Nephron progenitor cell (in vitro differentiated cells): ENCODE measurements around the gene SYT11.
A peak's percentile ranks its signal among the peaks of the same experiment; 100 is the strongest.

Experiments used
- DNase-seq: peaks from one replicate; pipeline ENCODE4 v3.0.0; 2021
- H3K27ac Mint-ChIP-seq: 2 replicates; pipeline ENCODE4 v1.8.0; 2021; ENCODE audit warnings: mild to moderate bottlenecking, moderate library complexity, mixed read lengths
- H3K27me3 Mint-ChIP-seq: 2 replicates; pipeline ENCODE4 v1.8.0; 2021; ENCODE audit warnings: mild to moderate bottlenecking, low read depth, mixed read lengths; ENCODE audit not compliant: poor library complexity
- H3K36me3 Mint-ChIP-seq: 2 replicates; pipeline ENCODE4 v1.8.0; 2021; ENCODE audit warnings: low read depth, mixed read lengths
- H3K4me1 Mint-ChIP-seq: 2 replicates; pipeline ENCODE4 v1.8.0; 2021; ENCODE audit warnings: mixed read lengths
- H3K4me3 Mint-ChIP-seq: 2 replicates; pipeline ENCODE4 v1.8.0; 2021; ENCODE audit warnings: mild to moderate bottlenecking, moderate library complexity, mixed read lengths
- H3K9me3 Mint-ChIP-seq: 2 replicates; pipeline ENCODE4 v1.8.0; 2021; ENCODE audit warnings: mild to moderate bottlenecking, moderate library complexity, mixed read lengths
- TF ChIP-seq, protein P1 (sequence below): fragments of 200-600 bp; sonication (generic); IDR thresholded peaks from 2 replicates; pipeline ENCODE4 v1.5.0; 2021; ENCODE audit warnings: antibody characterized with exemption

SYT11 gene, protein sequence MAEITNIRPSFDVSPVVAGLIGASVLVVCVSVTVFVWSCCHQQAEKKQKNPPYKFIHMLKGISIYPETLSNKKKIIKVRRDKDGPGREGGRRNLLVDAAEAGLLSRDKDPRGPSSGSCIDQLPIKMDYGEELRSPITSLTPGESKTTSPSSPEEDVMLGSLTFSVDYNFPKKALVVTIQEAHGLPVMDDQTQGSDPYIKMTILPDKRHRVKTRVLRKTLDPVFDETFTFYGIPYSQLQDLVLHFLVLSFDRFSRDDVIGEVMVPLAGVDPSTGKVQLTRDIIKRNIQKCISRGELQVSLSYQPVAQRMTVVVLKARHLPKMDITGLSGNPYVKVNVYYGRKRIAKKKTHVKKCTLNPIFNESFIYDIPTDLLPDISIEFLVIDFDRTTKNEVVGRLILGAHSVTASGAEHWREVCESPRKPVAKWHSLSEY

DNA sequence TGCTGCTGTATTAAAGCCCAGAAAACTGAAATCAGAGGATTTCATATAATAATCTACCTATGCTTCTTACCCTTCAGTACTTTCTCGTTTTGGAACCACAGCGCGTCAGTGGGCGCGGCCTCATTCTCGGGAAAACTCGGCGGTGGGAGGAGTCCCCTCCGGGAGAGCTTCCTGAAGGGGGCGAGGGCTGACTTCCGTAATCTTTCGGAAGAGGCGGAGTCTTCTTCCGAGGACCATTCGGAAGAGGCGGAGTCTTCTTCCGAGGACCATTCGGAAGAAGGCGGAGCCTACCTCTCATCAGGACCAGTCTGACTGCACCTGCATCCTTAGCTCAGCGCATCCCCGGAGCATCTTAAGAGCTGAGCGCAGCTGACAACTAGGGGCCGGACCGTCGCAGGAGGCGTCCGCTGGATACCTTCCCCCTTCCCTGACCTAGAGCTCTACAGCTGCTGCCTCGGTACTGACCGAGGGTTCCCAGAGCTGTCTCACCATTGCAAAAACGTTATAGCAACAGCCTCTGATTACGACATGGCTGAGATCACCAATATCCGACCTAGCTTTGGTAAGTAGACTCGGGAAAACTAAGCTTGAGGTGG is at the start of gene SYT11:
Gene SYT11, plus strand, starts transcription at position 334 of the 596 bp plus-strand sequence. Its CDS starts 195 bp downstream, at position 529.
- peak; percentile 93 for DNase-seq
- Mint-ChIP-seq H3K36me3 (peaks cover 9% of the 10 kb centered on the region), H3K27ac (peak within 1 kb of the TSS; percentile 87), H3K27me3 (peaks cover 26% of the 10 kb centered on the region), H3K9me3 (no peaks in the 10 kb centered on the region), H3K4me3 (peak within 1 kb of the TSS; percentile 100), H3K4me1 (peaks cover 32% of the 10 kb centered on the region)
- TF ChIP-seq, protein P1, sequence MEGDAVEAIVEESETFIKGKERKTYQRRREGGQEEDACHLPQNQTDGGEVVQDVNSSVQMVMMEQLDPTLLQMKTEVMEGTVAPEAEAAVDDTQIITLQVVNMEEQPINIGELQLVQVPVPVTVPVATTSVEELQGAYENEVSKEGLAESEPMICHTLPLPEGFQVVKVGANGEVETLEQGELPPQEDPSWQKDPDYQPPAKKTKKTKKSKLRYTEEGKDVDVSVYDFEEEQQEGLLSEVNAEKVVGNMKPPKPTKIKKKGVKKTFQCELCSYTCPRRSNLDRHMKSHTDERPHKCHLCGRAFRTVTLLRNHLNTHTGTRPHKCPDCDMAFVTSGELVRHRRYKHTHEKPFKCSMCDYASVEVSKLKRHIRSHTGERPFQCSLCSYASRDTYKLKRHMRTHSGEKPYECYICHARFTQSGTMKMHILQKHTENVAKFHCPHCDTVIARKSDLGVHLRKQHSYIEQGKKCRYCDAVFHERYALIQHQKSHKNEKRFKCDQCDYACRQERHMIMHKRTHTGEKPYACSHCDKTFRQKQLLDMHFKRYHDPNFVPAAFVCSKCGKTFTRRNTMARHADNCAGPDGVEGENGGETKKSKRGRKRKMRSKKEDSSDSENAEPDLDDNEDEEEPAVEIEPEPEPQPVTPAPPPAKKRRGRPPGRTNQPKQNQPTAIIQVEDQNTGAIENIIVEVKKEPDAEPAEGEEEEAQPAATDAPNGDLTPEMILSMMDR = no peak

DNA sequence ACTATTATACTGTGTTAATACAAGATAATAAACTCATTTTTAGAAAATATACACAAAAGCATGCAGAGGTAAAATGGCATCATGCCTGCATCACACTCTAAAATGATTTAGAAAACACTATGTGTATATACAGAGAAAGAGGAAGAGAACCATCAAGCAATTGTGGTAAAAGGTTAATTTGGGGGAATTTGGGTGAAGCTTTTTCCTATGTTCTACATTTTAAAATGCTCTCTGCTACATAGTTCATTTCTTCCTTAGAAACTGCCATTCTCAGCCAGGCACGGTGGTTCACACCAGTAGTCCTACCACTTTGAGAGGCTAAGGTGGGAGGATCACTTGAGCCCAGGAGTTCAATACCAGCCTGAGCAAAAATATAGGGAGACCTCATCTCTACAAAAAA is 46.5 kb upstream of the SYT11 start:
- H3K9me3 Mint-ChIP-seq = no peaks in the 10 kb centered on the region
- H3K27me3 Mint-ChIP-seq = no peaks in the 10 kb centered on the region
- TF ChIP-seq, protein P1 = no peak
- H3K27ac Mint-ChIP-seq = no peak overlapping the region
- H3K36me3 Mint-ChIP-seq = peaks cover 54% of the 10 kb centered on the region
- H3K4me3 Mint-ChIP-seq = no peak overlapping the region
- no peak for DNase-seq
- H3K4me1 Mint-ChIP-seq = no peaks in the 10 kb centered on the region

DNA sequence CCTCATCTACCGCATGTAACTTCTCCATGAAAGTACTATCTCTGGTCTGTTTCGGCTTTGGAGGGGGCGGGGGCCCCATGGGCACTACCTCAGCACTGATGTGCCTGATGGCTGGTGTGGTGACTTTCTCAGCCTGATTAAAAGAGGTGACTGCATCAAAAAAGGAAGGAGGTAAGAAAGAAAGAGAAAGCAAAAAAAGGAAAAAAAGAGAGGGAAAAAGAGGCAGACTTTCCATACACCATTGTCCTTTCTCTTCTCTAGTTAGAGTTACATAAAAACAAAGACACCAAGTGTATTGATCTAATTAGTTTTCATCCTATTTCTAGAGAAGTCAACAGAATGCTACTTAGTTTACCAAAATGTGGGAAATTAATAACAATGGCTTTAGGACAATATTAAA is 45.7 kb upstream of the SYT11 start:
- Mint-ChIP-seq H3K4me1 (no peaks in the 10 kb centered on the region), H3K36me3 (peaks cover 53% of the 10 kb centered on the region), H3K27ac (no peak overlapping the region), H3K27me3 (no peaks in the 10 kb centered on the region), H3K4me3 (no peak overlapping the region), H3K9me3 (no peaks in the 10 kb centered on the region)
- no peak for DNase-seq
- TF ChIP-seq, protein P1 = no peak

DNA sequence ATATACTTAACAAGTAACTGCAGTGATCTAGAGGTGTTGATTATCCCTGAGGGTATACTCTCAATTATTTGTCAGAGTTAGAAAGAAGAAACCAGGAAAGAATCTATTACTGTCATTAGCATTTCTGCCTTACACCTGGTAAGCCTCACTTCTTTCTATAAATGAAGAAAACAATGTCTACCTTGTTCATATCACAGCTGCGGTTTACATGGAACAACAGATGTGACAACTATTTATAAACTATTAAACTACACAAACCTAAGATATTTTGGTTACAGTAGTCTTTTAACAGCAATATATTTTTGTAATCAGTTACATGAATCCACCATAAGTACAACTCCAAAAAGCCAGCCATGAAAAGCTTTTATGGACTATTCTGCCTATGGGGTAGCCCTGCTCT is 43.0 kb upstream of the SYT11 start:
- no peak for DNase-seq
- H3K36me3 Mint-ChIP-seq = peaks cover 61% of the 10 kb centered on the region
- no peaks in the 10 kb centered on the region for H3K9me3 Mint-ChIP-seq
- no peak overlapping the region for H3K27ac Mint-ChIP-seq
- no peaks in the 10 kb centered on the region for H3K4me1 Mint-ChIP-seq
- no peaks in the 10 kb centered on the region for H3K27me3 Mint-ChIP-seq
- H3K4me3 Mint-ChIP-seq = no peak overlapping the region
- TF ChIP-seq, protein P1 = no peak

DNA sequence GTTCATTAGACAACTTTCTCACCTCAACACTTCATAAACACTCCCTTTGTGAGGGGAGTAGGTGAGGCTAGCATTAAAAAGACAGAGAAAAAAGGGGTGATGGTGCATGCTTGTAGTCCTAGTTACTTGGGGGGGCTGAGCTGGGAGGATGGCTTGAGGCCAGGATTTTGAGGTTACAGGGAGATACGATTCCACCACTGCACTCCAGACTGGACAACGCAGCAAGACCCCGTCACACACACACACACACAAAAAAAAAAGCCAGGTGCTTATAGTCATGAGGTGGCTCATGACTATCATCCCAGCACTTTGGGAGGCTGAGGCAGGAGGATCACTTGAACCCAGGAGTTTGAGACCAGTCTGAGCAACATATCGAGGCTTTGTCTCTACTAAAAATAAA is 31.9 kb upstream of the SYT11 start:
- Mint-ChIP-seq H3K9me3 (no peaks in the 10 kb centered on the region), H3K27ac (peak overlapping the region; percentile 79), H3K27me3 (no peaks in the 10 kb centered on the region), H3K4me3 (no peak overlapping the region), H3K4me1 (no peaks in the 10 kb centered on the region), H3K36me3 (peaks cover 57% of the 10 kb centered on the region)
- TF ChIP-seq, protein P1 = no peak
- no peak for DNase-seq
